Measurements from ENCODE around the gene RIPPLY3. TPM values are rescaled to one million over a fixed set of nuclear protein-coding genes. Genes with fewer than 3 reads are reported as not detected.

Gene RIPPLY3
- total RNA-seq, 1 experiment from 2014 or later = not detected

DNA sequence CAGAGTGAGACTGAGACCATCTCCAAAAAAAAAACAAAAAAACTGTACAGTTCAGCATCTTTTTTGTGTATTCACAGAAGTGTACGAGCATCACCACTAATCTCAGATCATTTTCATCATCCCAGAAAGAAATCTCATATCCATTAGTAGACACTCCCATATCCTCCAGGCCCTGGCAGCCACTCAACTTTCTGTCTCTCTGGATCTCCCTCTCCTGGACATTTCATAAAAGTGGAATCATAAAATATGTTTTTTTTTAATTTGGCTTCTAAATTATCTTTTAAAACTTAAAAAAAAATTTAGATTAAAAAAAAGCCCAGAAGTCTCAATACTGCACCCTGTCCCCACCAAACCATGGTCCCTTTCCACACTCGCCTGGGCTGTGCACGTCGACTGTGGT, 22.1 kb downstream of the RIPPLY3 start:
- intact Hi-C loops (cut with micrococcal nuclease) = no loop called here
- DNase-seq (ENCODE audit: low read depth, low spot score) = no peak
- CTCF ChIA-PET = no interaction called here

DNA sequence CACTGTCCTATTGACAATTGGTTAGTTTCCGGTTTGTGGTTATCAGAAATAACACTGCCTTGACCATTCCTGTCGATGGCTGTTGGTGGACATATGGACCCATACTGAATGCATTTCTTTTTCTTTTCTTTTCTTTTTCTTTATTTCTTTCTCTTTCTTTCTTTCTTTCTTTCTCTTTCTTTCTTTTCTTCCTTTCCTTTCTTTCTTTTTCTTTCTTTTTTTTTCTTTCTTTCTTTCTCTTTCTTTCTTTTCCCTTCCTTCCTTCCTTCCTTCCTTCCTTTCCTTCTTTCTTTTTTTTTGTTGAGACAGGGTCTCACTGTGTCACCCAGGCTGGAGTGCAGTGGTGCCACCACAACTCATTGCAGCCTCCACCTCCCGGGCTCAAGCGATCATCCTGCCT, 24.4 kb downstream of the RIPPLY3 start:
- BruUV-seq (replicated peaks) = no TSS peak
- Histone ChIP-seq H3K27me3 (ENCODE audit: insufficient read depth, low read length) (no peaks in the 10 kb centered on the region), H4K20me1 (ENCODE audit: insufficient read depth) (no peaks in the 10 kb centered on the region), H2AFZ (ENCODE audit: low read depth, low read length, poor library complexity, severe bottlenecking) (no peak overlapping the region), H3K27ac (ENCODE audit: low read depth, low read length) (no peak overlapping the region), H3K4me1 (ENCODE audit: control insufficient read depth in 1 of 2, insufficient read depth in 2 of 2, low read length in 2 of 2) (peaks cover 13 to 15% of the 10 kb centered on the region in 2 experiments), H3K9me3 (ENCODE audit: control insufficient read depth in 1 of 2, insufficient read depth in 1 of 2, low read depth in 1 of 2, low read length in 2 of 2) (no peaks in the 10 kb centered on the region), H3K9me2 (ENCODE audit: insufficient read depth) (no peaks in the 10 kb centered on the region), H3K79me2 (ENCODE audit: insufficient read depth, low read length) (no peaks in the 10 kb centered on the region), H3K4me3 (replicated peaks in 1 of 2; ENCODE audit: low read depth in 1 of 2, low read length in 2 of 2) (no peak overlapping the region), H3K36me3 (ENCODE audit: control insufficient read depth in 1 of 2, insufficient read depth in 2 of 2, low read length in 2 of 2) (no peaks in the 10 kb centered on the region), H3K9ac (ENCODE audit: low read length) (no peak overlapping the region), H3K4me2 (ENCODE audit: low read length) (no peak overlapping the region)
- ChIA-PET POLR2A (no interaction called here), RAD21 (ENCODE audit: low non-redundant PET in 1 of 2, low total read pairs in 2 of 2, uncharacterized antibody in 2 of 2, unreplicated experiment in 2 of 2) (no interaction called here), CTCF (no interaction called here)
- no peak for ATAC-seq
- no peak for DNase-seq (ENCODE audit: low read depth, low spot score)
- intact Hi-C loops (cut with micrococcal nuclease) = no loop called here
- TF ChIP-seq EZH2 (IDR thresholded peaks at IDR 0.05) = no peak
- TF ChIP-seq ZFX (IDR thresholded peaks at IDR 0.05) = no peak
- TF ChIP-seq CEBPB (IDR thresholded peaks at IDR 0.05; ENCODE audit: low read depth) = no peak
- TF ChIP-seq ELF1 (IDR thresholded peaks at IDR 0.05; ENCODE audit: borderline replicate concordance, low read depth) = no peak
- no peak for TF ChIP-seq YY1 (IDR thresholded peaks at IDR 0.05; ENCODE audit: extremely low read depth, insufficient replicate concordance, low read depth, low read length)
- no peak for TF ChIP-seq ZNF274 (IDR thresholded peaks at IDR 0.05; ENCODE audit: low read depth, low read length)
- TF ChIP-seq SIN3A (IDR thresholded peaks at IDR 0.05; ENCODE audit: low read depth) = no peak
- TF ChIP-seq RAD21 (IDR thresholded peaks at IDR 0.05; ENCODE audit: low read depth) = no peak
- no peak for TF ChIP-seq FOSL1 (IDR thresholded peaks at IDR 0.05; ENCODE audit: low read depth)
- no peak for TF ChIP-seq CBX3 (IDR thresholded peaks at IDR 0.05; ENCODE audit: low read depth)
- no peak for TF ChIP-seq TCF7L2 (IDR thresholded peaks at IDR 0.05; ENCODE audit: borderline replicate concordance, extremely low read depth, insufficient read depth, insufficient read length)
- no peak for TF ChIP-seq EGR1 (IDR thresholded peaks at IDR 0.05; ENCODE audit: low read depth)
- TF ChIP-seq, protein P1, sequence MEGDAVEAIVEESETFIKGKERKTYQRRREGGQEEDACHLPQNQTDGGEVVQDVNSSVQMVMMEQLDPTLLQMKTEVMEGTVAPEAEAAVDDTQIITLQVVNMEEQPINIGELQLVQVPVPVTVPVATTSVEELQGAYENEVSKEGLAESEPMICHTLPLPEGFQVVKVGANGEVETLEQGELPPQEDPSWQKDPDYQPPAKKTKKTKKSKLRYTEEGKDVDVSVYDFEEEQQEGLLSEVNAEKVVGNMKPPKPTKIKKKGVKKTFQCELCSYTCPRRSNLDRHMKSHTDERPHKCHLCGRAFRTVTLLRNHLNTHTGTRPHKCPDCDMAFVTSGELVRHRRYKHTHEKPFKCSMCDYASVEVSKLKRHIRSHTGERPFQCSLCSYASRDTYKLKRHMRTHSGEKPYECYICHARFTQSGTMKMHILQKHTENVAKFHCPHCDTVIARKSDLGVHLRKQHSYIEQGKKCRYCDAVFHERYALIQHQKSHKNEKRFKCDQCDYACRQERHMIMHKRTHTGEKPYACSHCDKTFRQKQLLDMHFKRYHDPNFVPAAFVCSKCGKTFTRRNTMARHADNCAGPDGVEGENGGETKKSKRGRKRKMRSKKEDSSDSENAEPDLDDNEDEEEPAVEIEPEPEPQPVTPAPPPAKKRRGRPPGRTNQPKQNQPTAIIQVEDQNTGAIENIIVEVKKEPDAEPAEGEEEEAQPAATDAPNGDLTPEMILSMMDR (IDR thresholded peaks at IDR 0.05 in 2 of 3, conservative IDR thresholded peaks at IDR 0.05 in 1 of 3; ENCODE audit: borderline replicate concordance in 1 of 3, insufficient read depth in 1 of 3, low read depth in 2 of 3, low read length in 2 of 3) = no peak
- TF ChIP-seq, protein P2, sequence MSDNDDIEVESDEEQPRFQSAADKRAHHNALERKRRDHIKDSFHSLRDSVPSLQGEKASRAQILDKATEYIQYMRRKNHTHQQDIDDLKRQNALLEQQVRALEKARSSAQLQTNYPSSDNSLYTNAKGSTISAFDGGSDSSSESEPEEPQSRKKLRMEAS (IDR thresholded peaks at IDR 0.05) = no peak

More for the DNA sequence above, 22.1 kb downstream of the RIPPLY3 start:
- POLR2A ChIA-PET = no interaction called here
- TF ChIP-seq SRF (IDR thresholded peaks at IDR 0.05; ENCODE audit: low read depth) (no peak), ZFX (IDR thresholded peaks at IDR 0.05) (no peak), CEBPB (IDR thresholded peaks at IDR 0.05; ENCODE audit: low read depth) (no peak), ELF1 (IDR thresholded peaks at IDR 0.05; ENCODE audit: borderline replicate concordance, low read depth) (no peak)
- TF ChIP-seq, protein P3, sequence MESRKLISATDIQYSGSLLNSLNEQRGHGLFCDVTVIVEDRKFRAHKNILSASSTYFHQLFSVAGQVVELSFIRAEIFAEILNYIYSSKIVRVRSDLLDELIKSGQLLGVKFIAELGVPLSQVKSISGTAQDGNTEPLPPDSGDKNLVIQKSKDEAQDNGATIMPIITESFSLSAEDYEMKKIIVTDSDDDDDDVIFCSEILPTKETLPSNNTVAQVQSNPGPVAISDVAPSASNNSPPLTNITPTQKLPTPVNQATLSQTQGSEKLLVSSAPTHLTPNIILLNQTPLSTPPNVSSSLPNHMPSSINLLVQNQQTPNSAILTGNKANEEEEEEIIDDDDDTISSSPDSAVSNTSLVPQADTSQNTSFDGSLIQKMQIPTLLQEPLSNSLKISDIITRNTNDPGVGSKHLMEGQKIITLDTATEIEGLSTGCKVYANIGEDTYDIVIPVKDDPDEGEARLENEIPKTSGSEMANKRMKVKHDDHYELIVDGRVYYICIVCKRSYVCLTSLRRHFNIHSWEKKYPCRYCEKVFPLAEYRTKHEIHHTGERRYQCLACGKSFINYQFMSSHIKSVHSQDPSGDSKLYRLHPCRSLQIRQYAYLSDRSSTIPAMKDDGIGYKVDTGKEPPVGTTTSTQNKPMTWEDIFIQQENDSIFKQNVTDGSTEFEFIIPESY (IDR thresholded peaks at IDR 0.05; ENCODE audit: extremely low read depth, insufficient replicate concordance, low read length) = no peak
- TF ChIP-seq, protein P4, sequence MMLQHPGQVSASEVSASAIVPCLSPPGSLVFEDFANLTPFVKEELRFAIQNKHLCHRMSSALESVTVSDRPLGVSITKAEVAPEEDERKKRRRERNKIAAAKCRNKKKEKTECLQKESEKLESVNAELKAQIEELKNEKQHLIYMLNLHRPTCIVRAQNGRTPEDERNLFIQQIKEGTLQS (IDR thresholded peaks at IDR 0.05) = no peak
- no peak overlapping the region for H3K4me3 ChIP-seq (replicated peaks in 1 of 2; ENCODE audit: low read depth in 1 of 2, low read length in 2 of 2)
- no peaks in the 10 kb centered on the region for H3K9me3 ChIP-seq (ENCODE audit: control insufficient read depth in 1 of 2, insufficient read depth in 1 of 2, low read depth in 1 of 2, low read length in 2 of 2)
- no peaks in the 10 kb centered on the region for H3K36me3 ChIP-seq (ENCODE audit: control insufficient read depth in 1 of 2, insufficient read depth in 2 of 2, low read length in 2 of 2)
- BruUV-seq (replicated peaks) = no TSS peak
- peaks cover 13 to 15% of the 10 kb centered on the region in 2 experiments for H3K4me1 ChIP-seq (ENCODE audit: control insufficient read depth in 1 of 2, insufficient read depth in 2 of 2, low read length in 2 of 2)
- no peak overlapping the region for H3K4me2 ChIP-seq (ENCODE audit: low read length)
- ATAC-seq = no peak
- H3K9me2 ChIP-seq (ENCODE audit: insufficient read depth) = no peaks in the 10 kb centered on the region
- H3K27me3 ChIP-seq (ENCODE audit: insufficient read depth, low read length) = no peaks in the 10 kb centered on the region
- H3K9ac ChIP-seq (ENCODE audit: low read length) = no peak overlapping the region
- no peak overlapping the region for H2AFZ ChIP-seq (ENCODE audit: low read depth, low read length, poor library complexity, severe bottlenecking)
- H3K27ac ChIP-seq (ENCODE audit: low read depth, low read length) = no peak overlapping the region
- no peaks in the 10 kb centered on the region for H3K79me2 ChIP-seq (ENCODE audit: insufficient read depth, low read length)
- no peaks in the 10 kb centered on the region for H4K20me1 ChIP-seq (ENCODE audit: insufficient read depth)
- RAD21 ChIA-PET (ENCODE audit: low non-redundant PET in 1 of 2, low total read pairs in 2 of 2, uncharacterized antibody in 2 of 2, unreplicated experiment in 2 of 2) = no interaction called here

All from HCT116 (cell line).